ENCODE results near the gene CCDC15.
"Not testable (repeated sequence)": the region's sequence is repeated elsewhere in the genome, so short reads cannot be mapped to it uniquely, and the experiment has no call there.

CCDC15 gene

GRCh38 chr11:125053167-125053566, 99.2 kb downstream of the CCDC15 start:
- H3K4me1 ChIP-seq, result peaks cover 0 to 4% (median 0%) of the 10 kb centered on the region in 10 experiments; a peak in 2 of 20 replicates
- H3K4me2 ChIP-seq, result no peak overlapping the region
- no peaks in the 10 kb centered on the region for H3K27me3 ChIP-seq
- TF ChIP-seq Cebpa-rat (IDR thresholded peaks at IDR 0.05), result no peak
- H3K36me3 ChIP-seq, result no peaks in the 10 kb centered on the region
- no peak overlapping the region for H3K9ac ChIP-seq
- no peak overlapping the region for H3K4me3 ChIP-seq
- no peaks in the 10 kb centered on the region for H3K9me3 ChIP-seq (replicated peaks in 1 of 11)
- no peak overlapping the region for H3K27ac ChIP-seq
- H4K20me1 ChIP-seq, result no peaks in the 10 kb centered on the region

GRCh38 chr11:125055107-125055715, 101.2 kb downstream of the CCDC15 start:
- H3K27ac ChIP-seq, result no peak overlapping the region
- H3K27me3 ChIP-seq, result peaks cover 0 to 1% (median 0%) of the 10 kb centered on the region in 11 experiments; a peak in 1 of 22 replicates
- peaks cover 0 to 4% (median 0%) of the 10 kb centered on the region in 10 experiments; a peak in 2 of 20 replicates for H3K4me1 ChIP-seq
- H3K9me3 ChIP-seq (replicated peaks in 1 of 11), result no peaks in the 10 kb centered on the region
- H3K4me3 ChIP-seq, result no peak overlapping the region
- no peak overlapping the region for H3K4me2 ChIP-seq
- no peaks in the 10 kb centered on the region for H3K36me3 ChIP-seq
- no peaks in the 10 kb centered on the region for H4K20me1 ChIP-seq
- no peak overlapping the region for H3K9ac ChIP-seq
- no peak for TF ChIP-seq Cebpa-rat (IDR thresholded peaks at IDR 0.05)

- not testable (repeated sequence) for H3K27ac ChIP-seq; H3K4me1 ChIP-seq; H4K20me1 ChIP-seq; H3K4me2 ChIP-seq; H3K4me3 ChIP-seq; H3K9me3 ChIP-seq (replicated peaks in 1 of 11); H3K9ac ChIP-seq; H3K36me3 ChIP-seq
- H3K27me3 ChIP-seq, result peaks cover 0 to 10% (median 6%) of the 10 kb centered on the region in 11 experiments; a peak in 16 of 22 replicates
Observed at GRCh38 chr11:125056111-125056510, 102.1 kb downstream of the CCDC15 start.

GRCh38 chr11:125056931-125057692, 103.1 kb downstream of the CCDC15 start:
- Histone ChIP-seq H3K4me1 (peaks cover 0 to 4% (median 0%) of the 10 kb centered on the region in 10 experiments; a peak in 5 of 20 replicates), H3K9me3 (replicated peaks in 1 of 11) (no peaks in the 10 kb centered on the region), H4K20me1 (no peaks in the 10 kb centered on the region), H3K4me3 (no peak overlapping the region), H3K4me2 (no peak overlapping the region), H3K27ac (no peak overlapping the region), H3K27me3 (peaks cover 0 to 20% (median 16%) of the 10 kb centered on the region in 11 experiments; a peak in 18 of 22 replicates), H3K36me3 (no peaks in the 10 kb centered on the region), H3K9ac (no peak overlapping the region)
- TF ChIP-seq Cebpa-rat (IDR thresholded peaks at IDR 0.05), result no peak

GRCh38 chr11:125057693-125058016, 103.7 kb downstream of the CCDC15 start:
- H3K27ac ChIP-seq, result no peak overlapping the region
- H3K9me3 ChIP-seq (replicated peaks in 1 of 11), result no peaks in the 10 kb centered on the region
- H4K20me1 ChIP-seq, result no peaks in the 10 kb centered on the region

GRCh38 chr11:125061281-125061680, 107.3 kb downstream of the CCDC15 start:
- H3K27ac ChIP-seq, result no peak overlapping the region
- H3K9ac ChIP-seq, result no peak overlapping the region
- no peaks in the 10 kb centered on the region for H3K36me3 ChIP-seq
- TF ChIP-seq Cebpa-rat (IDR thresholded peaks at IDR 0.05), result no peak
- H3K4me3 ChIP-seq, result no peak overlapping the region
- no peaks in the 10 kb centered on the region for H3K9me3 ChIP-seq (replicated peaks in 1 of 11)
- H3K4me2 ChIP-seq, result no peak overlapping the region
- 0 out of 22 replicates have a peak, but pooled peaks cover 0 to 8% (median 0%) of the 10 kb centered on the region in 11 experiments for H4K20me1 ChIP-seq
- H3K4me1 ChIP-seq, result peaks cover 10 to 36% (median 16%) of the 10 kb centered on the region in 10 experiments
- H3K27me3 ChIP-seq, result peaks cover 0 to 62% (median 57%) of the 10 kb centered on the region in 11 experiments; a peak in 20 of 22 replicates

More at GRCh38 chr11:125057693-125058016, 103.7 kb downstream of the CCDC15 start:
- Histone ChIP-seq H3K4me3 (no peak overlapping the region), H3K36me3 (no peaks in the 10 kb centered on the region), H3K9ac (no peak overlapping the region), H3K4me2 (no peak overlapping the region), H3K4me1 (peaks cover 0 to 10% (median 4%) of the 10 kb centered on the region in 10 experiments; a peak in 10 of 20 replicates), H3K27me3 (peaks cover 0 to 26% (median 21%) of the 10 kb centered on the region in 11 experiments; a peak in 18 of 22 replicates)
- TF ChIP-seq Cebpa-rat (IDR thresholded peaks at IDR 0.05), result no peak

GRCh38 chr11:125062218-125062930, 108.4 kb downstream of the CCDC15 start:
- H3K9me3 ChIP-seq (replicated peaks in 1 of 11), result no peaks in the 10 kb centered on the region
- peak overlapping the region; percentile 49 to 91 (median 77); a peak in 16 of 22 replicates for H3K9ac ChIP-seq
- H4K20me1 ChIP-seq, result 0 out of 22 replicates have a peak, but pooled peaks cover 0 to 8% (median 0%) of the 10 kb centered on the region in 11 experiments
- peak overlapping the region; percentile 82 to 98 (median 95) for H3K4me2 ChIP-seq
- peaks cover 0 to 63% (median 57%) of the 10 kb centered on the region in 11 experiments; a peak in 20 of 22 replicates for H3K27me3 ChIP-seq
- H3K27ac ChIP-seq, result peak overlapping the region in 6 of 11 experiments; percentile 77 to 88 (median 86); a peak in 12 of 22 replicates
- no peak for TF ChIP-seq Cebpa-rat (IDR thresholded peaks at IDR 0.05)
- H3K4me1 ChIP-seq, result peaks cover 10 to 44% (median 17%) of the 10 kb centered on the region in 10 experiments
- peak overlapping the region; percentile 52 to 84 (median 66) for H3K4me3 ChIP-seq
- H3K36me3 ChIP-seq, result no peaks in the 10 kb centered on the region

GRCh38 chr11:125062931-125063428, 109.0 kb downstream of the CCDC15 start, which contains the start of gene SLC37A2:
SLC37A2 (plus strand) TSS chr11:125063305; CDS start chr11:125063368, 63 bp downstream.
- Histone ChIP-seq H3K4me2 (peak within 1 kb of the TSS; percentile 82 to 98 (median 95)), H3K9ac (peak within 1 kb of the TSS; percentile 49 to 91 (median 77)), H3K4me1 (peaks cover 11 to 50% (median 18%) of the 10 kb centered on the region in 10 experiments), H3K36me3 (no peaks in the 10 kb centered on the region), H3K9me3 (replicated peaks in 1 of 11) (no peaks in the 10 kb centered on the region), H3K4me3 (peak within 1 kb of the TSS; percentile 52 to 84 (median 66)), H3K27ac (peak within 1 kb of the TSS in 10 of 11 experiments; percentile 18 to 88 (median 78); a peak in 19 of 22 replicates), H3K27me3 (peaks cover 0 to 63% (median 57%) of the 10 kb centered on the region in 11 experiments; a peak in 20 of 22 replicates), H4K20me1 (0 out of 22 replicates have a peak, but pooled peaks cover 0 to 8% (median 0%) of the 10 kb centered on the region in 11 experiments)
- TF ChIP-seq Cebpa-rat (IDR thresholded peaks at IDR 0.05), result no peak

Data from BLaER1 treated with 17β-estradiol and CSF1 and Interleukin-3, amounts not matched to agents 10 nM and 100 nM (cell line).